Neuron (in vitro differentiated cells): ENCODE data around the gene PDE6D.
"Not testable (repeated sequence)": the region's sequence is repeated elsewhere in the genome, so short reads cannot be mapped to it uniquely, and the experiment has no call there.

ENCODE experiments used
- H2AFZ ChIP-seq: one replicate; pipeline ENCODE4 v1.6.1; 2013; ENCODE audit warnings: low read depth, mild to moderate bottlenecking, inconsistent platforms, low read length, moderate library complexity
- H3K27me3 ChIP-seq: one replicate; pipeline ENCODE4 v1.6.1; 2013; ENCODE audit warnings: low read length; ENCODE audit not compliant: insufficient read depth
- H3K36me3 ChIP-seq: one replicate; pipeline ENCODE4 v1.6.1; 2013; ENCODE audit warnings: low read length; ENCODE audit not compliant: insufficient read depth
- H3K4me1 ChIP-seq: one replicate; pipeline ENCODE4 v1.6.1; 2013; ENCODE audit warnings: low read length; ENCODE audit not compliant: insufficient read depth
- H3K4me3 ChIP-seq: 2 replicates; pipeline ENCODE4 v1.5.1; 2013; ENCODE audit warnings: mild to moderate bottlenecking, low read length, moderate library complexity
- H3K9me3 ChIP-seq: one replicate; pipeline ENCODE4 v1.6.1; 2013; ENCODE audit warnings: low read length

PDE6D gene

DNA sequence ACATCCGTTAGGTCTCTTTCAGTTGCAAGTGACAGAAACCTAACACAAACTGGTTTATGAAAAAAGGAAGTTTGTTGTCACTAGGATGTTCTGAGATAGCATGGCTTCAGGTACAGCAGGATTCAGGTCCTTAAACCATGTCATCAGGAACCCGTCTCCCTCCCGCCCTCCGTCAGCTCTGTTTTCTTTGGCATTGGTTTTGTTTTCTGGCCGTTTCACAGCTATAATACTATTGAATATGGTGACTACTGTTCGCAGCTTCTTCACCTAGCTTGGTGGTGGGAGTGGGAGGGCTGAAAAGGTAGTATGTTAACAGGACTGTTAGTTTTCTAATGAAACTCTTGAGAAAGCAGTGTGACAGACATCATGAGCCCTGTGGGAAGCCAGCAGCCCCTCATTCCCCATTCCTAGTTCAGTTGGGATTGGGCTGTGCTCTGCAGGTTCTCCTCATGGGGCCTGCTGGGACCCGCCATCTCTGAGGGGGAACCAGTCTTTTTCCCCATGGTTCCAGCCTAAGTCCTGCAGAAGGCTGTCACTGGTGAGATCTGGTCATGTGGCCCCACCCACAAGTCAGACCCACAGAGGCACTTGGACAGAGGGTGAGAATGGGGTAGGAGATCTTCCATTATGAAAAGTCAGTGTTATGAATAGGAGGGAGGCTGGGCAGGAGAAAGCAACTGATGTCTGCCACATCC lies 60.6 kb downstream of the PDE6D start:
- peaks cover 9% of the 10 kb centered on the region for H3K4me1 ChIP-seq
- H2AFZ ChIP-seq: no peak overlapping the region
- H3K9me3 ChIP-seq: no peaks in the 10 kb centered on the region
- H3K4me3 ChIP-seq: no peak overlapping the region
- H3K27me3 ChIP-seq: no peaks in the 10 kb centered on the region
- no peaks in the 10 kb centered on the region for H3K36me3 ChIP-seq

DNA sequence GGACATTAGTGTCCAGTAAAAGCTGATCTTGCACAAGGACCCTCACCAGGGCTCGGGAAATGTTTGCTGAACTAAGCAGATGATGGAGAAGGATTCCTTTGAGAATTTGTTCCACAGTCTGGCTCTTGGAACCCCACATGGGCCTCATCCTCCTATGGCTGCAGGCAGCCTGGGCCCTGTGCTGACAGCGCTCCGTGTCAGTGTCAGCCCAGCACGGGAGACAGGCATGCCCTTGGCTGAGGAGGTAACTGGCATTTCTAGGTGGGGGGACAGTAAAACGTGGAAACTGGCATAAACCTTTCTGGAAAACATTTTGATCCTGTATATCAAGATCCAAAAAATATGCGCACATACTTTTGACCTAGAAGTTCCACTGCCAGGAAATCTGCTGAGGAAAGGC lies 62.3 kb downstream of the PDE6D start:
- Histone ChIP-seq H2AFZ (no peak overlapping the region), H3K4me1 (peaks cover 9% of the 10 kb centered on the region), H3K27me3 (no peaks in the 10 kb centered on the region), H3K9me3 (no peaks in the 10 kb centered on the region), H3K4me3 (no peak overlapping the region), H3K36me3 (peaks cover 3% of the 10 kb centered on the region)

GRCh38 chr2:231717281-231718171 lies 63.6 kb downstream of the PDE6D start:
- Histone ChIP-seq H3K36me3 (peaks cover 10% of the 10 kb centered on the region), H3K4me1 (peaks cover 10% of the 10 kb centered on the region), H3K27me3 (no peaks in the 10 kb centered on the region), H3K9me3 (no peaks in the 10 kb centered on the region), H2AFZ (no peak overlapping the region), H3K4me3 (no peak overlapping the region)

DNA sequence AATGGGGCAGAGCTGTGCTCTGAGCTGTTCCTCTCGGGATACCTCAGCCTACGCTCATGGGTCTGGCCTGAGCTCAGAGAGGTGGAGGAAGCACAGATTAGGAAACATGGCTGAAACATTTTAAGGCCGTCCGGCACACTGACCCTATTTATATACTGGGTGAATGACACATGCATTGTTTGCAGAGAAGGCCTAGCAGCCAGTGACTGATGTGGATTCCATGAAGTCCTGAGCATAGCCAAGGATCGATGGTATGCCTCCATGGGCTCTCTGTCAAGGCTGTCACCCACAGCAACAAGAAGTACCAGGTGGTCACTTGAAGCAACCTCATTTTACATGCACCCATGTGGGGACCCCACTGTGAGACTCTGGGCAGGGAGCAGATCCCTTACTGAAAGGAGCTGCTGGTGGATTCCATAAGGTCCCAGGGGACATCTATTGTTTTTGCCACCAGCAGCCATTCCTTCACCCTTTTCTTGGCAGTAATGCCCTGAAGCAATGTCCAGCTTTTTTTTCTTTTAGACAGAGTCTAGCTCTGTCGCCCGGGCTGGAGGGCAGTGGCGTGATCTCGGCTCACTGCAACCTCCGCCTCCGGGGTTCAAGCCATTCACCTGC lies 64.3 kb downstream of the PDE6D start:
- no peaks in the 10 kb centered on the region for H3K9me3 ChIP-seq
- H3K36me3 ChIP-seq: peaks cover 17% of the 10 kb centered on the region
- no peak overlapping the region for H2AFZ ChIP-seq
- peaks cover 18% of the 10 kb centered on the region for H3K4me1 ChIP-seq
- H3K27me3 ChIP-seq: no peaks in the 10 kb centered on the region
- H3K4me3 ChIP-seq: no peak overlapping the region

- H3K27me3 ChIP-seq: no peaks in the 10 kb centered on the region
- no peak overlapping the region for H2AFZ ChIP-seq
- no peaks in the 10 kb centered on the region for H3K9me3 ChIP-seq
- peaks cover 24% of the 10 kb centered on the region for H3K4me1 ChIP-seq
- H3K4me3 ChIP-seq: no peak overlapping the region
- H3K36me3 ChIP-seq: peaks cover 24% of the 10 kb centered on the region
Measured at GRCh38 chr2:231715988-231716616, 65.0 kb downstream of the PDE6D start.

DNA sequence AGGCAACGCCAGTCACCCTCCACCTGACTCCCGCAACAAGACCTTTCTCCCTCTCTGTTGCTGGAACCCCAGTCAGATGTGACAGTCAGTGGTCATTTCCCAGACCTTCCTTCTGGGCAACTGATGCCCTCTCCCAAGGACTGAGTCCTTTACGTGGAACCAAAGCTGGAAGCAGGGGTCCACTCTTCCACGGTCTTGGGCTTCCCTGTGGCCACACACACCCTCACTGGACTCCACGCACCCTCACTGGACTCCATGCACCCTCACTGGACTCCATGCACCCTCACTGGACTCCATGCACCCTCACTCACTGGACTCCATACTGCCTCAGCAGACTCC lies 65.6 kb downstream of the PDE6D start:
- peaks cover 24% of the 10 kb centered on the region for H3K36me3 ChIP-seq
- no peak overlapping the region for H2AFZ ChIP-seq
- no peak overlapping the region for H3K4me3 ChIP-seq
- no peaks in the 10 kb centered on the region for H3K27me3 ChIP-seq
- peaks cover 26% of the 10 kb centered on the region for H3K4me1 ChIP-seq
- H3K9me3 ChIP-seq: no peaks in the 10 kb centered on the region

DNA sequence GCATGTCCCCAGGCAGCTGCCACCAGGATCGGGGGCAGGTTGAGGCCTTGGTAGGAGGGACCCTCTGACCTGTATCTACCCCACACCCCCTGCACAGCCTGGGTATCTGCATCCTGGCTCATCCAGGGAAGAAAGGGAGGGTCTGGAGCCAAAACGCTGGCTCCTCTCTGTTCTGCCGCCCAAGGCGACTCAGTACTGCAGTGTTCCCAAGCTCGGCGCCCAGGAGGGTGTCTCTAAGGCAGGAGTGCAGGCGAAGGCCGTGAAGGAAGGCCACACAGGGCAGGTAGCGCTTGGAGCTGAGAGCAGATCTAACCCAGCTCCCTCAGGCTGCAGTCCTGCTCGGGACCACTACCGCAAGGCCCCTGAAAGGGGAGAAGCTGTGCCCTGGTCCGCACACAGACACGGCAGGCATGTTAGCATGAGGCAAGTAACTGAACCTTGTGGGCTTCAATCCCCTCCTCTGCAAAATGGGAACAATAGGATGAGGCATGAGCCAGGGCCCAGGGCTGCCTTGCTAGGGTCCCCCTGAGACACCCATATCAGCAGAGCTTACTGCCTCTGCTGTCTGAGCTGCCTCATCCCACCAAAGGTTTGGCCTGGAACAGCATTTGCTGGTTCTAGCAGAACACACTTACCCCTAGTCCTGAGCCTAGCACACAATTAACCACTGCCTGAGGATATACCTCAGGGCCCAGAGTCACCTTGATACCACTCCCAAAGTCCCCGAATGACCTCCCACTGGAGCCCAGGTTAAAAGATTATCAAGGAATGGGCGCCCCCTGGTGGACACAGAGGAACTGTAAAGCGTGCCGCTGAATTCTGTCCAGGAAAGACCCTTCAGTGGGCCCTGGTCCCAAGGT lies 66.2 kb downstream of the PDE6D start:
- Histone ChIP-seq H3K9me3 (no peaks in the 10 kb centered on the region), H2AFZ (no peak overlapping the region), H3K36me3 (peaks cover 24% of the 10 kb centered on the region), H3K4me1 (peaks cover 26% of the 10 kb centered on the region), H3K4me3 (no peak overlapping the region), H3K27me3 (no peaks in the 10 kb centered on the region)

DNA sequence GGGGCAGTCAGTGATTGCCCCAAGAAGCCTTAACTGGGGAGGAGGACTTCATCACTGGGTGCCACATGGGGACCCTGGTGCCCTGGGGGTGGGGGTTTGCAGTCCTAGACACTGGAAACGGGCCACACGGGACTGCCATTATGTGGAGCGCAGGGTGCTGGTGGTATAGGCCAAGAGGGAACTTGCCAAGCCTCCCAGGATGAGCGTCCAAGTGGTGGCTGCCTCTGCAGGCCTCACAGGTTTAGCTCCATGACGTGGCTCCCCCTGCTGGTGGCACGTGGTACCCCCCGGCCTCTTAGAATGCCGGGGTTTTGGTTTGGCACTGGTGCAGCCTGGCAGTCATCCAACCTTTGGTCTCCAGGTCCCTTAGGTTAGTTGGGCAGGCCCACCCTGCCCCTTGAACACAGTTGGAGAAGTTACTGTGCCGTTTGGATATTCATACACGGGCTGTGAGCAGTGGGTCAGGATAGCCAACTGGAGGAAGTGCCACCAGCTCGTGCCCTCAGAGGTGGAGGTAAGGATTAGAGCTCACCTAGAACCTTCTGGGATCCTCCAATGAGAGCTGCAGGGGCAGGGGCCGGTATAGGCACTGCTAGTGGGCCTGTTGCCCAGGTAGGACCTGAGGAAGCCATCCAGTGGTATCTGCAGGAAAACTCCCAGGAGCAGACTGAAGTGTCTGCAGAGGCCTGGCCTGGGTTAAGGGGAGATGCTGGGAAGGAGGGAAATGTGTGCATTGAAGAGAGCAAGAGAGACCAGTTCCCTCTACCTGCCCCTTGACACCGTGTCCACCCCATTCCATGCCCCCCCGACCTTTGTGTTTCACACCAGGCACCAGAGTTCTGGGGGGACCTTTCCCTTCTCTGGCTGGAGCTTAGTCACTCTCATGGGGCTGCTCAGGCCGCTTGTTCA lies 67.1 kb downstream of the PDE6D start:
- Histone ChIP-seq H3K4me3 (no peak overlapping the region), H3K36me3 (peaks cover 24% of the 10 kb centered on the region), H3K9me3 (no peaks in the 10 kb centered on the region), H3K4me1 (peaks cover 26% of the 10 kb centered on the region), H3K27me3 (no peaks in the 10 kb centered on the region), H2AFZ (no peak overlapping the region)

DNA sequence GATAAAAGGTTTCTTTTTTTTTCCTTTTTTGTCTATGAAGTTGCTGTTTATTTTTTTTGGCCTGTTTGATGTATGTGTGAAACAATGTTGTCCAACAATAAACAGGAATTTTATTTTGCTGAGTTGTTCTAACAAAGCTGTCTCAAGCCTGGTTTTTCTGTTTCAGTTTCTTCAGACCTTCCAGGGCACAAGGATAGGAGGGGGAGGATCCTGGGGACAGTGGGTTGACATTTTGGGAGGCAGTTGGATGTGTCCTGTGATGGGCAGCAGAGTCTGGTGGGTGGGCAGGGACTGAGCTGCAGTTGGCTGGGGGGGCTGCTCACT lies 67.7 kb downstream of the PDE6D start:
- H3K9me3 ChIP-seq: not testable (repeated sequence)
- H3K4me1 ChIP-seq: peaks cover 26% of the 10 kb centered on the region

DNA sequence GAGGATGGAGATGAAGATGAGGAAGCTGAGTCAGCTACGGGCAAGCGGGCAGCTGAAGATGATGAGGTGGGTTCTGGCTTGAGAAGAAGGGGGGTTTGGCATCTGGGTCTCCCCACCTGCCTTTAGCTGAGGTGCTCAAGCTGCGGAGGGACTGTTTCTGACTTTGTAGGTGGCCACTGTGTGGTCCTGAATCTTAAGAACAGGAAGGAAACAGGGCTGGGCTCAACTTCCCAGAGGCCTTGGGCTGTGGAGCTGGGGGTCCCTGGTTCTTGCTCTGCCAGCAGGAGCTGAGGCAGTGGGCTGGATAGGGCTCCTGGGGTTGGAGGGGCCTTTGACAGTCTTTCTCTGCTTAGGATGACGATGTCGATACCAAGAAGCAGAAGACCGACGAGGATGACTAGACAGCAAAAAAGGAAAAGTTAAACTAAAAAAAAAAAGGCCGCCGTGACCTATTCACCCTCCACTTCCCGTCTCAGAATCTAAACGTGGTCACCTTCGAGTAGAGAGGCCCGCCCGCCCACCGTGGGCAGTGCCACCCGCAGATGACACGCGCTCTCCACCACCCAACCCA lies 68.5 kb downstream of the PDE6D start:
- Histone ChIP-seq H3K36me3 (peaks cover 24% of the 10 kb centered on the region), H3K4me1 (peaks cover 29% of the 10 kb centered on the region)
- not testable (repeated sequence) for H2AFZ ChIP-seq, H3K9me3 ChIP-seq, H3K27me3 ChIP-seq, H3K4me3 ChIP-seq

More for the DNA sequence above, 67.7 kb downstream of the PDE6D start:
- H2AFZ ChIP-seq, H3K27me3 ChIP-seq, H3K4me3 ChIP-seq: not testable (repeated sequence)
- peaks cover 24% of the 10 kb centered on the region for H3K36me3 ChIP-seq

GRCh38 chr2:231711677-231712450 lies 69.2 kb downstream of the PDE6D start:
- Histone ChIP-seq H3K27me3 (no peaks in the 10 kb centered on the region), H3K36me3 (peaks cover 24% of the 10 kb centered on the region), H3K4me1 (peaks cover 28% of the 10 kb centered on the region), H2AFZ (no peak overlapping the region), H3K9me3 (no peaks in the 10 kb centered on the region), H3K4me3 (peak overlapping the region; percentile 83)
